GM23338 (cell line): Measurements from ENCODE around the gene CCL15. TPM values are rescaled to one million over a fixed set of nuclear protein-coding genes. Genes with fewer than 3 reads are reported as not detected.

Experiments used
- ATAC-seq: fragments of 200-7000 bp; cut with Tn5 transposase; 3 replicates; pipeline ENCODE4 v1.9.1; 2020
- DNase-seq: peaks from one replicate; pipeline ENCODE4 v3.0.0-alpha.2; 2015; ENCODE audit warnings: low spot score
- H2AFZ ChIP-seq: fragments of 200-600 bp; sonication (generic); 2 replicates; pipeline ENCODE4 v1.8.0; 2016; ENCODE audit warnings: antibody characterized with exemption, mild to moderate bottlenecking, moderate library complexity
- H3F3A ChIP-seq: fragments of 200-600 bp; sonication (generic); replicated peaks from 2 replicates; pipeline ENCODE4 v1.8.0; 2017; ENCODE audit warnings: antibody characterized with exemption, mixed run types, low read depth
- H3K27ac ChIP-seq: fragments of 200-600 bp; sonication (generic); 2 replicates; pipeline ENCODE4 v1.6.1; 2016; ENCODE audit warnings: low read depth
- H3K27me3 ChIP-seq: fragments of 200-600 bp; sonication (generic); 2 replicates; pipeline ENCODE4 v1.8.0; 2016; ENCODE audit warnings: mild to moderate bottlenecking, mixed run types, moderate library complexity; ENCODE audit not compliant: insufficient read depth
- H3K36me3 ChIP-seq: fragments of 200-600 bp; sonication (generic); 2 replicates; pipeline ENCODE4 v1.8.0; 2016; ENCODE audit warnings: mild to moderate bottlenecking; ENCODE audit not compliant: insufficient read depth
- H3K4me1 ChIP-seq: fragments of 200-600 bp; sonication (generic); 2 replicates; pipeline ENCODE4 v1.8.0; 2016; ENCODE audit warnings: mild to moderate bottlenecking, moderate library complexity; ENCODE audit not compliant: insufficient read depth
- H3K4me2 ChIP-seq: fragments of 200-600 bp; sonication (generic); 2 replicates; pipeline ENCODE4 v1.7.1; 2017; ENCODE audit warnings: mixed run types
- H3K4me3 ChIP-seq: fragments of 200-600 bp; sonication (generic); 2 replicates; pipeline ENCODE4 v1.6.1; 2016; ENCODE audit warnings: mixed run types
- H3K79me2 ChIP-seq: fragments of 200-600 bp; sonication (generic); replicated peaks from 2 replicates; pipeline ENCODE4 v1.8.0; 2017; ENCODE audit warnings: mild to moderate bottlenecking; ENCODE audit not compliant: insufficient read depth
- H3K9me2 ChIP-seq: fragments of 200-600 bp; sonication (generic); 2 replicates; pipeline ENCODE4 v1.8.0; 2017; ENCODE audit not compliant: insufficient read depth
- H4K20me1 ChIP-seq: fragments of 200-600 bp; sonication (generic); replicated peaks from 2 replicates; pipeline ENCODE4 v1.8.0; 2017; ENCODE audit warnings: mild to moderate bottlenecking; ENCODE audit not compliant: insufficient read depth
- H3K27ac Mint-ChIP-seq: 2 replicates; pipeline ENCODE4 v1.8.0; 2020; ENCODE audit warnings: inconsistent platforms, mild to moderate bottlenecking, moderate library complexity, mixed read lengths
- H3K27me3 Mint-ChIP-seq: 3 replicates; pipeline ENCODE4 v1.8.0; 2022; ENCODE audit warnings: low read depth, mild to moderate bottlenecking, moderate library complexity, mixed read lengths, inconsistent platforms; ENCODE audit not compliant: insufficient read depth, poor library complexity
- H3K36me3 Mint-ChIP-seq: 3 replicates; pipeline ENCODE4 v1.8.0; 2021; ENCODE audit warnings: low read depth, mild to moderate bottlenecking, inconsistent platforms, moderate library complexity, mixed read lengths
- H3K4me1 Mint-ChIP-seq: 3 replicates; pipeline ENCODE4 v1.8.0; 2020; ENCODE audit warnings: mild to moderate bottlenecking, inconsistent platforms, mixed read lengths
- H3K4me3 Mint-ChIP-seq: 3 replicates; pipeline ENCODE4 v1.8.0; 2021; ENCODE audit warnings: moderate library complexity, mild to moderate bottlenecking, inconsistent platforms, mixed read lengths
- H3K9me3 Mint-ChIP-seq: 3 replicates; pipeline ENCODE4 v1.8.0; 2020; ENCODE audit warnings: moderate library complexity, mild to moderate bottlenecking, inconsistent platforms, mixed read lengths
- CREB1 ChIP-seq: fragments of 250-450 bp; sonication (Bioruptor Pico); IDR thresholded peaks from 2 replicates; pipeline ENCODE4 v1.5.0; 2020; ENCODE audit warnings: low read depth, mild to moderate bottlenecking, moderate library complexity
- CTCF ChIP-seq, 2 experiments: fragments of 200-600 bp in 1 of 2; sonication (generic) in 1 of 2; conservative IDR thresholded peaks; 2 replicates each; pipeline versions ENCODE4 v1.5.1 to v1.6.1; 2016 to 2017; ENCODE audit warnings: antibody characterized with exemption in 2 of 2, low read depth in 2 of 2, mild to moderate bottlenecking in 2 of 2, moderate library complexity in 1 of 2
- ETS1 ChIP-seq: IDR thresholded peaks from 2 replicates; pipeline ENCODE4 v1.6.1; 2016; ENCODE audit warnings: antibody characterized with exemption
- EZH2 ChIP-seq: fragments of 200-600 bp; sonication (generic); IDR thresholded peaks from one replicate; pipeline ENCODE4 v1.8.0; 2017; ENCODE audit warnings: antibody characterized with exemption, mild to moderate bottlenecking, low read depth; ENCODE audit not compliant: unreplicated experiment
- EZH2phosphoT487 ChIP-seq: fragments of 200-600 bp; sonication (generic); IDR thresholded peaks from one replicate; pipeline ENCODE4 v1.8.1; 2018; ENCODE audit warnings: antibody characterized with exemption; ENCODE audit not compliant: unreplicated experiment
- JUNB ChIP-seq: IDR thresholded peaks from one replicate; pipeline ENCODE4 v1.6.1; 2016; ENCODE audit warnings: antibody characterized with exemption; ENCODE audit not compliant: unreplicated experiment
- NANOG ChIP-seq: IDR thresholded peaks from 2 replicates; pipeline ENCODE4 v1.6.1; 2016; ENCODE audit warnings: antibody characterized with exemption, borderline replicate concordance
- POLR2AphosphoS5 ChIP-seq: IDR thresholded peaks from 2 replicates; pipeline ENCODE4 v1.6.1; 2016; ENCODE audit warnings: antibody characterized with exemption, low read depth
- REST ChIP-seq: IDR thresholded peaks from one replicate; pipeline ENCODE4 v1.6.1; 2018; ENCODE audit warnings: antibody characterized with exemption; ENCODE audit not compliant: unreplicated experiment
- STAT1 ChIP-seq: IDR thresholded peaks from one replicate; pipeline ENCODE4 v1.6.1; 2016; ENCODE audit warnings: antibody characterized with exemption; ENCODE audit not compliant: unreplicated experiment
- ZNF114 ChIP-seq: fragments of 250-450 bp; sonication (Bioruptor Pico); IDR thresholded peaks from 2 replicates; pipeline ENCODE4 v1.5.0; 2020; ENCODE audit warnings: mild to moderate bottlenecking, moderate library complexity
- ZNF331 ChIP-seq: fragments of 250-450 bp; sonication (Bioruptor Pico); IDR thresholded peaks from 2 replicates; pipeline ENCODE4 v1.5.0; 2020; ENCODE audit warnings: low read depth, mild to moderate bottlenecking, moderate library complexity
- ZNF462 ChIP-seq: fragments of 250-450 bp; sonication (Bioruptor Pico); IDR thresholded peaks from 2 replicates; pipeline ENCODE4 v1.5.0; 2020; ENCODE audit warnings: mild to moderate bottlenecking, moderate library complexity
- polyA plus RNA-seq: library from polyadenylated mRNA; unstranded; fragments of >200 nt; fragmentation: Nextera tagmentation; extraction: Ambion mirVana; gene quantifications from 2 replicates; pipeline ENCODE4 v1.2.1, GENCODE V29; 2016
- total RNA-seq: library from RNA; depleted of rRNA; stranded (reverse); fragments of >200 nt; shearing (Covaris generic); gene quantifications from 2 replicates; pipeline ENCODE4 v1.2.3, GENCODE V29; 2014

CCL15 gene
- total and polyA plus RNA-seq, 2 experiments from 2014 or later: not detected

- Histone ChIP-seq H3K4me3 (no peak overlapping the region), H3K9me2 (peaks cover 3% of the 10 kb centered on the region; the same call in 1 of the 2 replicates), H3K4me1 (no peaks in the 10 kb centered on the region), H3K79me2 (no peaks in the 10 kb centered on the region), H2AFZ (no peak overlapping the region), H3K27me3 (no peaks in the 10 kb centered on the region), H3K27ac (no peak overlapping the region), H3K4me2 (no peak overlapping the region), H3K36me3 (no peaks in the 10 kb centered on the region), H3F3A (no peaks in the 10 kb centered on the region), H4K20me1 (no peaks in the 10 kb centered on the region)
- no peak for ATAC-seq
- peaks cover 6% of the 10 kb centered on the region for H3K9me3 Mint-ChIP-seq
- TF ChIP-seq ZNF462 (no peak), JUNB (no peak), NANOG (no peak), EZH2 (no peak), ETS1 (no peak), ZNF331 (CRISPR knock-in tag) (no peak), EZH2phosphoT487 (no peak), POLR2AphosphoS5 (no peak), STAT1 (no peak), ZNF114 (CRISPR knock-in tag) (no peak), CREB1 (CRISPR knock-in tag) (no peak), REST (no peak), CTCF (conservative IDR thresholded peaks at IDR 0.05; ENCODE audit: low read depth in 2 of 2) (no peak)
- no peak overlapping the region for H3K27ac Mint-ChIP-seq
- H3K27me3 Mint-ChIP-seq: no peaks in the 10 kb centered on the region
- peaks cover 7% of the 10 kb centered on the region for H3K4me1 Mint-ChIP-seq
- H3K4me3 Mint-ChIP-seq: no peak overlapping the region
- H3K36me3 Mint-ChIP-seq: no peaks in the 10 kb centered on the region
- DNase-seq: no peak
Measured at GRCh38 chr17:36002631-36003030, 1.3 kb upstream of the CCL15 start.
